ENCODE results near the gene ZNF524. TPM values are rescaled to one million over a fixed set of nuclear protein-coding genes. Genes with fewer than 3 reads are reported as not detected.
"Not testable (repeated sequence)": the region's sequence is repeated elsewhere in the genome, so short reads cannot be mapped to it uniquely, and the experiment has no call there.

ZNF524 gene
- total RNA-seq, 3 donors from 2014 or later, result 22.3 to 25.6 (median 25.4) TPM

DNA sequence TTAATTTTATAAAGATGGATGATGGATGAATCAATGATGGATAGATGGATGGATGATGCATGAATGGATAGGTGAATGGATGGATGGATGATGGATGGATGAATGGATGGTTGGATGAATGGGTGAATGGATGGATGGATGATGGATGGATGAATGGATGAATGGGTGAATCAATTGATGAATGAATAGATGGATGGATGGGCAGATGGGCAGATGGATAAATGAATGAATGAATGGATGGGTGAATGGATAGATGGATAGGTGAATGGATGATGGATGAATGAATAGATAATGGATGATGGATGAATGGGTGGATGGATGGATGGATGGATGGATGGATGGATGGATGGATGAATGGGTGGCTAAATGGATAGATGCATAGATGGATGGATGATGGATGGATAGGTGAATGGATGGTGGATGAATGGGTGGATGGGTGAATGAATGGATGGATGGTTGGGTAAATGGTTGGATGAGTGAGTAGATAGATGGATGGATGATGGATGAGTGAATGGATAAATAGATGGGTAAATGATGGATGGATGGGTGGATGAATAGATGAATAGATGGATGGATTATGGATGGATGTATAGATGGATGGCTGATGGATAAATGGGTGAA, 32.3 kb upstream of the ZNF524 start:
- no peak for DNase-seq (ENCODE audit: low spot score in 2 of 2)
- H3K4me1 ChIP-seq, result no peaks in the 10 kb centered on the region
- no peaks in the 10 kb centered on the region for H3K36me3 ChIP-seq
- no peak for TF ChIP-seq POLR2A (IDR thresholded peaks at IDR 0.05)
- TF ChIP-seq, protein P1, sequence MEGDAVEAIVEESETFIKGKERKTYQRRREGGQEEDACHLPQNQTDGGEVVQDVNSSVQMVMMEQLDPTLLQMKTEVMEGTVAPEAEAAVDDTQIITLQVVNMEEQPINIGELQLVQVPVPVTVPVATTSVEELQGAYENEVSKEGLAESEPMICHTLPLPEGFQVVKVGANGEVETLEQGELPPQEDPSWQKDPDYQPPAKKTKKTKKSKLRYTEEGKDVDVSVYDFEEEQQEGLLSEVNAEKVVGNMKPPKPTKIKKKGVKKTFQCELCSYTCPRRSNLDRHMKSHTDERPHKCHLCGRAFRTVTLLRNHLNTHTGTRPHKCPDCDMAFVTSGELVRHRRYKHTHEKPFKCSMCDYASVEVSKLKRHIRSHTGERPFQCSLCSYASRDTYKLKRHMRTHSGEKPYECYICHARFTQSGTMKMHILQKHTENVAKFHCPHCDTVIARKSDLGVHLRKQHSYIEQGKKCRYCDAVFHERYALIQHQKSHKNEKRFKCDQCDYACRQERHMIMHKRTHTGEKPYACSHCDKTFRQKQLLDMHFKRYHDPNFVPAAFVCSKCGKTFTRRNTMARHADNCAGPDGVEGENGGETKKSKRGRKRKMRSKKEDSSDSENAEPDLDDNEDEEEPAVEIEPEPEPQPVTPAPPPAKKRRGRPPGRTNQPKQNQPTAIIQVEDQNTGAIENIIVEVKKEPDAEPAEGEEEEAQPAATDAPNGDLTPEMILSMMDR (IDR thresholded peaks at IDR 0.05), result no peak
- no peak for TF ChIP-seq POLR2AphosphoS5 (IDR thresholded peaks at IDR 0.05)
- H3K9me3 ChIP-seq, result no peaks in the 10 kb centered on the region
- intact Hi-C loops (cut with DNase I; ENCODE audit: low total_unique reads), result no loop called here
- no peak overlapping the region for H3K4me3 ChIP-seq
- H3K27ac ChIP-seq, result no peak overlapping the region
- H3K27me3 ChIP-seq, result peaks cover 0 to 4% of the 10 kb centered on the region in 2 donors

DNA sequence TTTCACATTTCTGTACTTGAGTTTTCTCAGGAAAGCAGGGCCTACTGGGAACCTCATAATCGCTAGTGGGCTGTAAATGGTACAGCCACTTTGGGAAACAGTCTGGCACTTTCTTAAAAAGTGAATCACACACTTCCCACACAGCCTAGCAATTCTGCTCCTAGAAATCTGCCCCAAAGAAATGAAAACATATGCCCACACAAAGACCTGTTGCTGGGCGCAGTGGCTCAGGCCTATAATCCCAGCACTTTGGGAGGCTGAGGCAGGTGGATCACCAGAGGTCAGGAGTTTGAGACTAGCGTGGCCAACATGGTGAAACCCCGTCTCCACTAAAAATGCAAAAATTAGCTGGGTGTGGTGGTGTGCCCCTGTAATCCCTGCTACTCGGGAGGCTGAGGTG, 30.6 kb upstream of the ZNF524 start:
- intact Hi-C loops (cut with DNase I; ENCODE audit: low total_unique reads); H3K27me3 ChIP-seq; H3K27ac ChIP-seq; H3K9me3 ChIP-seq; H3K36me3 ChIP-seq; H3K4me3 ChIP-seq; DNase-seq (ENCODE audit: low spot score in 2 of 2); H3K4me1 ChIP-seq: not testable (repeated sequence)

- H3K4me1 ChIP-seq; H3K9me3 ChIP-seq; H3K27me3 ChIP-seq; H3K4me3 ChIP-seq; intact Hi-C loops (cut with DNase I; ENCODE audit: low total_unique reads); H3K27ac ChIP-seq; DNase-seq (ENCODE audit: low spot score in 2 of 2): not testable (repeated sequence)
- peaks cover 13% of the 10 kb centered on the region for H3K36me3 ChIP-seq
Observed at GRCh38 chr19:55573929-55574328, 26.2 kb upstream of the ZNF524 start.

- no peaks in the 10 kb centered on the region for H3K27me3 ChIP-seq
- peaks cover 13% of the 10 kb centered on the region for H3K36me3 ChIP-seq
- no peak for DNase-seq (ENCODE audit: low spot score in 2 of 2)
- intact Hi-C loops (cut with DNase I; ENCODE audit: low total_unique reads), result no loop called here
- peaks cover 3 to 7% of the 10 kb centered on the region in 2 donors for H3K4me1 ChIP-seq
- TF ChIP-seq POLR2A (IDR thresholded peaks at IDR 0.05) (no peak), POLR2AphosphoS5 (IDR thresholded peaks at IDR 0.05) (no peak)
- TF ChIP-seq, protein P1 (IDR thresholded peaks at IDR 0.05), result no peak
- H3K4me3 ChIP-seq, result no peak overlapping the region
- no peak overlapping the region for H3K27ac ChIP-seq
- H3K9me3 ChIP-seq, result peaks cover 0 to 4% of the 10 kb centered on the region in 2 donors
Observed at GRCh38 chr19:55576746-55577145, 23.3 kb upstream of the ZNF524 start.

DNA sequence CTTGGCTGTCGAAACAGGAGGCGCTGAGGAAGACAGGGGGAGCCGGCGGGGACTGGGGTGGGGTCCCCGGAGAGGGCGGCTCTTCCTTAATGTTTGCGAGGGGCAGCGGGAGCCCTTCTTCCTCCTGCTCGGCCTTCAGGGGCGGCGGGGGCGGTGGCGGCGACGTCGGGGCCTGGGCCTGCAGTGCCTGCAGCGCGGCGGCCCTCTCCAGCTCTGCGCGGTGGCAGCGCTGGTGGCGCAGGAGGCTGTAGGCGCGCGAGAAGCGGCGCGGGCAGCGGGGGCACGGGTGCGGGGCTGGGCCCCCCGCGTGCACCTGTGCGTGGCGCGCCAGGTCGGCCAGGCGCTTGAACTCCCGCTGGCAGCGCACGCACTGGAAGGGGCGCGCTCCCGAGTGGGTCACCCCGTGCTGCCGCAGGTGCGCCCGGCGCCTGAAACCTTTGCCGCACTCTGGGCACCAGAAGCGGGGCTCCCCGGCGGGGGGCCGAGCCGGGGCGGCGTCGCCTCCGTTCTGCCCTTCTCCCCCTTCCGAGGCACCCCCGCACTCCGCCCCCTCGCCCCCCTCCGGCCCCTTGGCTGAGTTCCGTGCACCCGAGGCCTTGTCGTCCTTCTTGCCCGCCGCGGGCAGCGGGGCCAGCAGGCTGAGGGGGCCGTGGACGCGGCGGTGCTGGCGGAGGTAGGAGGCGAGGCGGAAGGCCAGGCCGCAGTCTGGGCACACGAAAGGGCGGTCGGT, 21.9 kb upstream of the ZNF524 start:
- TF ChIP-seq, protein P1 (IDR thresholded peaks at IDR 0.05), result no peak
- TF ChIP-seq POLR2AphosphoS5 (IDR thresholded peaks at IDR 0.05) (no peak), POLR2A (IDR thresholded peaks at IDR 0.05) (no peak)
- no peaks in the 10 kb centered on the region for H3K27me3 ChIP-seq
- intact Hi-C loops (cut with DNase I; ENCODE audit: low total_unique reads), result no loop called here
- peaks cover 0 to 4% of the 10 kb centered on the region in 2 donors for H3K9me3 ChIP-seq
- no peak overlapping the region for H3K27ac ChIP-seq
- H3K36me3 ChIP-seq, result peaks cover 13% of the 10 kb centered on the region
- no peak overlapping the region for H3K4me3 ChIP-seq
- H3K4me1 ChIP-seq, result peaks cover 3 to 7% of the 10 kb centered on the region in 2 donors
- DNase-seq (ENCODE audit: low spot score in 2 of 2), result no peak

All from breast epithelium (tissue), 4 donors.